NCI-H2107 (cell line): Measurements from ENCODE around the gene ELAVL4.

Experiments used
- DNase-seq: peaks from one replicate; lab custom pipeline; 2025; lab: John Stamatoyannopoulos, UW

ELAVL4 gene

DNA sequence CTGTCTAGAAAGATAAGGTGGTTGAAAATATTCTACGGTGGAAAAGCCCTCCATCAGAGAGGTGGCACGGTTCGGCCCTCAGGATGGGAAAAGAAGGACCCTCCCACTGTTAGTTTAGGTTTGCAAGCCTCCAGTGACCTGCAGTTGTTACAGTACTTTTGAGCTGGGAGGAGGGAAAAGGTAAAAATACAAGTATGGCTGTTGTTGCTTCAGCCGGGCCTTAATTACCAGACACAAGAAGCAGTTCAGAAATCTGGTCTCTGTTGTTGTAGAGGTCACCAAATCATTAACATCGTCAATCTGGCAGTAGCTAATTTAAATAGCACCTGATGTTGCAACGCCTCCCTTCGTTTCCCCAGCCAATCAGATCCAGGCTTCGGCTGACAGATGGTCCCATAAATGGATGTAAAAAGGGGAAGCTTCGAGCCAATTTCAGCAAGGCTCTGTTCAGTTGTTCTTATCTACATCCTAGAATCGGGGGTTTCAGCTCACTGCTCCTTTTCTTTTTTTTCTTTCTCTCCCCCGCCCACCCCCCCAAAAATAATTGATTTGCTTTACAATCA, at the start of gene ELAVL4:
TSS of gene ELAVL4 (plus strand) at position 424 of the 563 bp plus-strand sequence. CDS start 270 bp downstream, outside the sequence.
- no peak for DNase-seq

DNA sequence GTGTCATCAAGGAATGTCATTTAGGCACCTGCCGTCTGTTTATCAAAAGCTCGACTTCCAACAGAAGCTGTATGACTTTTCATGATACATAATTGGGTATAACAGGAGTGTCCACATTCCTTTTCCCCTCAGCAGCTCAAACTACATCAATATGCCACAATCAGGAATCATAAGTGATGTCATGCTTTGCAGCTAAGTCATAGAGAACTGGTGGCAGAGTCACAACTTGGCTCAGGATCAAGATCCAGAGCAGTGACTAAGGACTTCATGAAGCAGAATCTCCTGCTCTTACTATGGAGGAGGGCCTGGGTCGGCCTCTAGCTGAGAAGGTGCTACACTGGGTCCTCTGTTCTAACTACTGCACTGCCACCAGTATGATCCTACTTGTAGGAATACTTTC, 48.4 kb upstream of the ELAVL4 start:
- DNase-seq, result peak; percentile 43

DNA sequence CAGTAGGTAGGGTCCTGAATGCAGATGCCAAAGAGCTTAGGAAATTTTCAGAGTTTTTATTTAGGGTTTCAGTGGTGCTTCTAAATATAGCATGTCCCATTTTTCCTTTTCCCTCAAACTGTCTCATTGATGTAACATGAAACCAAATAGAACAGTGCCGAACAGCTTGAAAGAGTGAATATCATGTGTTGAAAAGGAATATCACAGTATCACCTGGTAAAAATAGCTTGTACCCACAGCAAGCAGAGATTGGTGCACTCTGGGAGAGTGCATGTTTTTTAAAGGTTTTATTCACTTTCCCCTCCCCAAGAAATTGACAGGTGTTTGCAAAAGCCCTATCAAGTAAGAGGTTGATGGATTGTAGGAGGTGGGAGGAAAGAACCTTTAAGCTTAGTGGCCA, 41.9 kb upstream of the ELAVL4 start:
- no peak for DNase-seq

DNA sequence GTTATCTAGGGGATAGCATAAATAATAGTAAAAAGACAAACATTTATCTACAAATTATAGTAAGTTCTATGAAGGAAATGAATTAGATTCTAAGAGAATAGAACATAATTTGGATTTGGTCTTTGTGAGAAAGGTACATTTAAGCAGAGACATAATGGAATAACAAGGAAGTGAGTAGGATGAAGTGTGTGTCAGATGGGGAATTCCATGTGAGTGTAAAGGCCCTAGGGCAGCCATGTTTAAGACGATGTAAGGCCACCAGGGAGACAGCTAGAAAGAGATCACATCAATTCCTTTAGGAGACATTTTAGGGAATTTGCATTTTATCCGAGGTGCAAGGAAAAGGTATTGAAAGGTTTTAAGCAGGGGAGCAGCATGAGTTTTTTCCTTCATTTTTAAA, 33.8 kb upstream of the ELAVL4 start:
- no peak for DNase-seq

DNA sequence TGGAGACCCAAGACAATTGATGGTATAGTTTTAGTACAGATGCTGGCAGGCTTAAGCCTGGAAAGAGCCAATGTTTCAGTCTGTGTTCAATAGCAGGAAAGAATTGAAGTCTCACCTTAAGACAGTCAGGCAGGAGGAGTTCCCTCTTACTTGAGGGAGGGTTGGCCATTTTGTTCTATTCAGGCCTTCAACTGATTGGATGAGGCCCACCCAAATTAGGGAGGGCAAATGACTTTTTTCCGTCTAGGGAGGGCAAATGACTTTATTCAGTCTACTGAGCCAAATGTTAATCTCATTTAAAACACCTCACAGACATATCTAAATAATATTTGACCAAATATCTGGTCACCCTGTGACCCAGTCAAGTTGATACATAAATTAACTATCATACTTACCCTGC, 31.4 kb upstream of the ELAVL4 start:
- DNase-seq, result no peak

DNA sequence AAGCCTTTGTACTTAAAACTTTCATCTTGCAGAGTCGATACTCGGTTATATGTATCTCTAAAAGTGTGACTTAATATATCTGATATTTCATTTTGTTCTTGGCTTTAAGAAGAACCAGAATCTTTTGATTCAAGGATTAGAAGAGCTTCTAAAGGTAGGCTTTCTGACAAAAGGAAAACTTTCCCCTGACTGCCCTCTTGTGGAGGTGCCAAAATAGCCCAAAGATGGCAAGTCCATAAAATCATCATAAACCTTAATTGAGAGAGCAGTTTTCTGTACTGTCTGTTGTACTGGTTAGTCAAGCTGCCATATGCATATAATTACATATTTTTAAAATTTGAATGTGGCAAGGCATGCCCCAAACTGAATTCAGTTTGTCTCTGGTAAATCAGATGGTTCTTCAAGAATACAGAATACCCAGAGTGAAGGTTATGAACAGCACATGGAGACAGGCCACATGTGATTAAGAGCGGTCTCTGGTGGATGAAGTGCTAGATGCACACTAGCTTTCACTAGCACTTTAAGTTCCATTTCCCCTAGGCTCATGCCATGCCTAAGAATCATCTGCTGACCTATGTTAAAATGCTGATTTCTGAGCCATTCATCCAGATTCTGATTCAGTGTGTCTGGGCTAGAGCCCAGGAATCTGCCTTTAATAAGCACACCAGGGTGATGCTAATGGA, 27.7 kb upstream of the ELAVL4 start:
- DNase-seq, result peak; percentile 64

DNA sequence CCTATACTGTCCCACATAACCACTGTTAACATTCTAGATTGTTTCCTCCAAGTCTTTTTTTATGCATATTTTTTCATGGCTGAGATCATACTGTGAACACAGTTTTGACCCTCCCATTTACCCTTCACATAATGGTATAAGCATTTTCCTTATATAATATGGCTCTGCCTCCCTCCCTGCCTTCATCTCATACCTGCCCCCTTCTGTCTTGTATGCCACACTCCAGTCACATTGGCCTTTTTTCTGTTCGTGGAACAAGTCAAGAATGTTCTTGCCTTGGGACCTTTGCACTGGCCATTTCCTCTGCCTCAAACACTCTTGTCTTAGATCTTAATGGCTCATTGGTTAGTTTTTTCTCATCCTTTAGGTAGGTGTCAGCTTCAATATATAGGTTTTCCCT, 24.3 kb upstream of the ELAVL4 start:
- no peak for DNase-seq

DNA sequence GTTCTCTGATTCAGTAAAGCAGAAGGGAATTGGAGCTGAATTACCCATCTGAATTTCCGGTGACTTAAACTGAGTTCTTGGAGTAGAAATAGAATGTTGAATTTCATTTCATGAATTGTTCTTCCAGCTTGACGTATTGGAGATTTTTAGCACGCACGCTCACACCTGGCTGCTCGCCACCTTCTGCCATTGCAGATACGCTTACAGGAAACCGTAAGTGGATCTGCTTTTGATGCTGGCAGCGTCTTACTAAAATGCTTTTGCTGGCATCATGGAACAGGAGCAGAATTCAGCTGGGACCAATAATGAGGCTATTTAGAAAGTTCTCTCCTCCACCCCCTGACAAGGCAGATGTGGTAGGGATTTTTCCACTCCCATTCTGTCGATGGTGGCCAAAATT, 17.7 kb upstream of the ELAVL4 start:
- DNase-seq, result no peak

DNA sequence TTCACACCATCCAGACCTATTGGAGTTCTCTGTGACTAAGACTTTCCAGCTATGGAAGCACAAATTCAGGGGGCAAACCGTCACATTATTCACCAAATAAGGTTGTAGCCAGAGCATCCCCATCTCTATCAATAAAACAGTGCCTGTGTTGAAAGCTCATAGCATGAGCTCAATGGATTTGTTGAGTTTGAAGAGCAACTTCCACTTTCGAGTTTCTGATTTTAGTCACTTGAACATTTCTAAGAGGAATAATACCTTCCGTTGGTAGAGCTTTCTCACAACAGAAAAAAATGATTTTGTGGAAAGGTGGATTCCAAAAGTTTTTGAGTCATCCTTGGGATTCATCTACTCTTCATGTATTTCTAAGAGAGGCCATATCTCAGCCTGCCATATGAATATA, 13.0 kb upstream of the ELAVL4 start:
- DNase-seq, result no peak

DNA sequence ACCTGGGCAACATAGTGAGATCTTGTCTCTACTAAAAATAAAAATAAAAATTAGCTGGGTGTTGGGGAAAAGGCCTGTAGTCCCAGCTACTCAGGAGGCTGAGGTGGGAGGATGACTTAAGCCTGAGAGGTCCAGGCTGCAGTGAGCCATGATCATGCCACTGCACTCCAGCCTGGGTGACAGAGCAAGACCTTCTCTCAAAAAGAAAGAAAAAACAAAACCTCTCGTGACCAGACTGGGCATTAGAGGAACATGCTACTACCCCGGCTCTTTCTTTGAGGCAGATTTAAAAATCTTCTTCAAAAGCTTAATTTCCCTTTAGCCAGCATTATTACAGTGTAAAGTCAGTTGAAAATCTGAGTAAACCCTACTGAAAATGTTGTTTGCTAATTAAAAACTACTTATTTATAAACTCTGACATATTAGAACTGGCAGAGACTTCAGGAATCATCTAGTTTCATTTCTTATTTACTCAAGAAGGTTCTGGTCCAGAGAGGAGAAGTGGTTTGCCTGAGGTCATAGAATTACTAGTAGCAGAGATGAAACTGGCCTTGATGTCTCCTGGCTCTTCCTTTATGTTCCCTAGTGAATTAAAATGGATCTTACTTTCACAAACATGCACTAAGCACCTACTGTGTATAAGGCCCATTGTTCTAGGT, 11.6 kb upstream of the ELAVL4 start:
- no peak for DNase-seq

DNA sequence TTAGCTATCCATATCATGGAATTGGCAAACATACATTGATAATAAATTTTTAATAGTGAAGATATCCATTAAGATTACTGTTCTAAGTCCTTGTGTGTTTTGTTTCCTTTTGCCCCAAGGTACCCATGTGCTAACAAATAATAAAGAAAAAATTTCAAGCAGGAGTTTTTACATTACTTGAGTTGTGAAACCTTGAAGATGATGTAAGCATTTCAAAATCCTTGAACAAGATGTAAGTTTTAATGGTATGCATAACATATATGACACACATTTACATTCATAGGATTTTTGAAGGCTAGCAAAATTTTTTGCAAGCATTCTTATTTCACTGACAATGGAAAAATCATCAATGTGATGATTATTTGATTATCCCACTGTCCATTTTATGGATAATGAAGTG, 10.9 kb upstream of the ELAVL4 start:
- no peak for DNase-seq

DNA sequence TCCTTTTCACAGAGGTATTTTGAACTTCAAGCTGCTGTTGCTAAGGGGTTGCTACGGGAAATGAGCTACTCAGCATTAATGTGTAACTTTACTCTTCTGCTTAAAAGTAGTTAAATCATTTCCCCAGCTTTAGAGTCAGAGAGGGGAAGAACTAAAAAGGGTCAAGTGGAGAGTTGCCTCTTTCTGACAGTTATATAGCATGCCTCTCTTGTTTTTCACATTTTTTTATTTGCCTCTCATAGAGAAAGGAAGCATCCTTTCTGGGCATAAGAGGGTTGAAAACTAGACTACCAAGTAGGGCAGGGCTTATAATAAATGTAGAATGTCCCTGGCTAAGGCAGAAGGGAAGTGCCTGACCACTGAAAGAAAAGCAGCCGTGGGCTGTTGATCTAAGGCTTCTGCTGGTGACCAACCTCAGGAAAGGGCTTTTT, 10.1 kb upstream of the ELAVL4 start:
- DNase-seq, result no peak

DNA sequence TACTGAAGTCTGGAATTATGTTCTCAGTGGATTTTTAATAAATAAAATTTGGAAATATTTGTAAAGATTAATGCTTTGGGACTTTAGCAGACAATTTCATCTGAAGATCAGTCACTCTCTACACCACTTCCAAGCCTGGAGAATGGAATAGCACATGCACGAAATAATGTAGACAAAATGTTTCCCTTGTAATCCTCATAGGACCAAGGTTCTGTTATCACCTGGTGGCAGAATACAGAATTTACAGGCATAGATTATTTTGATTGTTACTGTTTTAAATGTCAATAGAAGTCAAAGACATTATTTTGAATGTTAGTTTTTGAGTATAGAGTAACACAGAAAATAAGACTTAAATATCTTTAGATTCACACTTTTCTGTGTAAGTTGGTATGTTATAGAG, 9.1 kb upstream of the ELAVL4 start:
- DNase-seq, result no peak

DNA sequence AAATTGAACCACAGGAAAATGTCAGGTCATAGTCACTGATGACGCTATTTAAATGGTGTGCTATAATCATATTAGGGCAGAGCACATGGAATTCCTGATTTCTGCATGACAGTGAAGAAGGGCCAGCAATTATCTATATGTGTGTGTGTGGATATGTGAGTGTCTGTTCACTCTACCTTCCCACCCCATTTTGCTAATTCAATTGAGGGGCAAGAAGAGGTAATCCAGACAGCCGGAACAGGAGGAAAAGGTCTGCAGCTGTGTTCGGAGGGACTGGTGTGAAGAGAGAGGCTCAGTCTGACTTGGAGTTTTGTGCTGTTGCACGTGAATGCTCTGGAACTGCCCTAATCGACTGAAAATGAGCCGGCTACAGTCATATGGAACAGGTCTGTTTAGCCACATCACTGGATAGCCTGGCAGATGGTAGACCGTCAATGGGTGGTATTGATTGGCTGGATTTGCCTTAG, 5.1 kb upstream of the ELAVL4 start:
- DNase-seq, result no peak

DNA sequence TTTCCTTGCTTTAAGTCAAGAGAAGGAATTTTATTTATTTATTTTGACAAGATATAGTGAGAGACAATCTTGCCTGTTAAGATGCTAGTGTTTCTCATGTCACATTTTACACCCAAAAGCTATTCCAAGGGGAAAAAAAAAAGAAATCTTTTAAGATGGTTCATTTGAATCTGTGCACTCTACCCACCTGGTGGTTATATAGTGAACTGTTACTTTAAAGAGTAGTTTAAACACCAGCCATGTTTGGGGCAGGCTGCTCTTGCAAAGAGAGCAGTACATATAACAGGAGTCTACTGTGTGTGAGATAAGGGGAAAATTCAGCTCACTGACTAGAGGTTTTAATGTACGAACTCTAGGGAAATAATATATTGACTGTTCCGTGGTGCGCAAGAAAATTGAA, 3.3 kb upstream of the ELAVL4 start:
- DNase-seq, result no peak

DNA sequence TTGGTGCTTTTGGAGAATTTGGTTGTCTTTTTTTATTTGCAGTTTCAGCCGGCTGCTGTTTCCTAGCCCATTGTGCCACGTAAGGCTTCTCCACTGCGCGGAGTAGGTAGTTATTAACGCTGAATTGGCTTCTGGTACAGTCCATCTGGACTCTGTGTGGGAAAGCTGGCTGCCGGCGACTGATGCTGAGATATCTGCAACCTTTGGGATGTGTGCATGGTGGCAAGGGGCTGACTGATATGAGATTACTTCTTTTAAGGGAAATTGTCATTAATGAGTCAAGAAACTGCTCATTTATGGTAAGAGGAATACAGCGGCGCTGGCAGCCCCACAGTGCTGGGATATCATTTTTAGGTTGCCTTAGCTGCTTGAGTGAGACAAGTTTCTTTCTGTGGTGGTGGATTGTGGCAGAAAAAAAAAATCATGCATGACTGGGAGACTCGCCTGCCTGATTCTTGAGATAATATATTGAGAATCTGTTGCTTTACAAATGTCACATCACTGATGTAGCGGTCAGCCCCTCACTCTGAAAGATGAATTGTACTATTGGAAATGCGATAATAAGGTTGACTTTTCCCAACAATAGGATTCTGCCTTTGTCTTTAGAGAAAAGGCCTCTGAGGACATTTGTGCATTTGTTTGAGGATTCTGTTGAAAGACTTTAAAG, 2.5 kb upstream of the ELAVL4 start:
- DNase-seq, result no peak

DNA sequence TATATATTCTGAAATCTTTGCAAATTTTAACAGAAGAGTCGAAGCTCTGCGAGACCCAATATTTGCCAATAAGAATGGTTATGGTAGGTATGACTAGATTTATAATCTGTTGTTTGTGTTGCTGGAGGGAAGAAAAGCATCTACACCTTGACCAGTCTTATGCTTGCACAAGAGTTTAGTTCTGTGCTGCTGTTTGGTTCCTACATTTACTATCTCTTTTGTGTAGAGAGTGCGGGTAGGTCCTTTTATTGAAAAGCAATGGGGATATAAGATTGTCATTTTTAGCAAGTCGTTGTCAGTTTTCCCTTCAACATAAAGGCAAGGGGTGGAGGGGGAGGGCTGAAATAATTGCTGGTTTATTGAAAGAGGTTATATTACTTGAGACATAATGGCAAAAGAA, 396 bp downstream of the ELAVL4 start:
- no peak for DNase-seq

DNA sequence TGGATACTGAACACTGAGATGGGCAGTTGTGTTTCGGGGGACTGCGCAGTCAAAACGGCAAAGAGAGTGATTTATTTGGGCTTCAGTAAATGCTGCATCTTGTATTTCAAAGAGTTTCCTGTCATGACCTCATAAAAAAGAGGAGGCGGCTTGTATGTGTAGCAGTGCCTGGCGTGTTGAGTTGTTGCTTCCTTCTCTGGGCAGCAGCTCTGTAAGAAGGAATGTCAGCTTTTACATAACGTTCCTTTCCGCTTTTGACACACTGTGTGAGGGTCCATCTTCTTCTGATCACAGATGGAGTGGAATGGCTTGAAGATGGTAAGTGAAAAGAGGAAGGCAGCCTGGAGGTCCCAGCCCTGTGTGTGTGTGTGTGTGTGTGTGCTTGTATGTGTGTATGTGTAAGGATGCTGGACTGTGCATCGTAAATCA, 941 bp downstream of the ELAVL4 start:
- DNase-seq, result peak; percentile 37

DNA sequence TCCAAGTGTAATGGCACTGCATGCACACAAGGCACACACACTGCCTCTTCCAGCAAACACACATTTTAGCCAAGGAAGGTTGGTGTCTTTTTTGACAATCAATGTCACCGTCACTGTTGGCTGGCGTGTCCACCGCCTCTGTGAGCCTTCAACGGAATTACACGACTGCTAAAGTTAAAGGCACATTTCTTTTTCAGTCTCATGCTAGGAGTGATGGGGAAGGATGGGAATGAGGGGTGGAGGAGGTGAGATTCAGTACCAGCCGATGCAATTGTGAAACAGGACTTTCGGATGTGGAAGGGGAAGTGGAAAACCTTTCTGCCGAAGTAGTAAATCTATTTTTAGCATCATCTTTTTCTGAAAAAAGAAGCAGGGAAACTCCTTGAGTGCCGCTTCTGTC, 1.4 kb downstream of the ELAVL4 start:
- no peak for DNase-seq

DNA sequence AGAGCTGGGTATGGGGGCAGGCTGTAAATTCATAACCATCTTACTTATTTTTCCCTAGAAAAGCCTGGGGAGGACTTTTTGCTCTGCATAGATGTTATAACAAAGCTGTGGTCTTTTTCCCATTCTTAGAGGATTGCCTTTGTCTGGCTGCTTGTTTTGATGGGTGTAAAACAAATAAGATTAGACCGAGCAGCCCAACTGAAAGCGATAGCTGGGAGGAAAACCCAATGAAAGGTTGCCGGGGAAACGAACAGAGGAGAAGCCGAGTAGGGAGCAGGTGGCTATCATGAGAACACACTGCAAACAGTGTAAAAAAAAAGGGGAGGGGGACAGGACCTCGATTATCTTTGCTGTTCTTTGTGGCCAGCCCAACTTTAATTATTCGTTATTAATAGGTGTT, 1.9 kb downstream of the ELAVL4 start:
- peak; percentile 81 for DNase-seq

DNA sequence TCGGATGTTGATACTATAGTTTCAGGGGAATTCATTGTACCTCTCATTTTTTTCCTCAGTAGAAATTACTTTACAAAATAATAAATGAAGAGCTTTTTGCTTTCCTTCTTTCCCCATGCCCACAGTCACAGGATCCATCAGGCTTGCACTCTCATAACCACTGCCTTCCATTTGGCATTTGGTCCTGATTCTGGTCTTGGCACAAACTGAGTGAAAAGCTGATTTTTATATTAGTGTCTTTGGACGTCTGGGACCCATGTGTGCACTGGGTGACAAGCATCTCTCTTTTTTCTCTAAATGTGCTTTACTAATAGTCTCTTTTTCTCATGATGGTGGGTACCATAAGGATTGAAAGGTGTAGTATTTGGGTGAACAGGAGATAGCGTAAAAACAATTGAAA, 2.8 kb downstream of the ELAVL4 start:
- DNase-seq, result no peak

DNA sequence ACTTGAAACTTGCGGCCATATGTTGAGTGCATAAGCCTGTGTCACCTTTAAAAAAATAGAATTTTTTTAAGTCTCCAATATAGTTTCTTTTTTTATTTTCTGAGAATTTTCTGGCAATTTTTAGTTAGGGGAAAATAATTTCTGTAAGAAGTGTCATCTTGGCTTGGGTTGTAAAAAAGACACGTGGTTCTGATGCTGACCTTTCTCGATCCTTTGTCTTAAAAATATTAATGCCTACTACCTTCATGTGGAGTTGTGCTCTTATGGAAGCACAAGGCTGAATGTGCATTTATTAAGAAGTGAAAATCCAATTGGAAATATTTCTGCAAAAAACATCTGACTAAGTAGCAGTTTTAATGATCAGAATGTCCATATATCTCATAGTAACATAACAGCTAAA, 3.5 kb downstream of the ELAVL4 start:
- no peak for DNase-seq

DNA sequence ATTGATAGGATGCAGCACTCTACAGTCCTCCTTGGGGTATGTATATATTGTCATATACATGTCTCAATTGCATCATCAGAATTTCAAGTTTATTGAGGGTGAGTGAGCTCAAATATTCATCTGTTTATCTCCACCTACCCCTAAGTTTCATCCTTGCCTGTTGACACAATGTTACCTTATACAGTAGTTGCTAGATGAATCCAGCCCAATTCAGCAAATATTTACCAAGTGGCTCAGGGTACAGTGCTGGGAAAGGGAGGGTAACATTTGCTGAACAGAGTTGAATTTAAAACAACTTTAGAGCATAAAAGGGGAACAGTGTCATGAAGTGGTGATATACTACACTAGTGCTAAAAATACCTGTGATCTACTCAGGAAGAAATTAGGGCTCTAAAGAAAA, 14.4 kb downstream of the ELAVL4 start:
- no peak for DNase-seq
